Natural killer cell treated with Interleukin-12 subunit alpha and Interleukin-12 subunit beta and Interleukin-15 and Interleukin-18, amount 100 ng/mL, for 72 hours (primary cell): ENCODE data around the gene TTYH3. TPM values are rescaled to one million over a fixed set of nuclear protein-coding genes. Genes with fewer than 3 reads are reported as not detected.
"Not testable (repeated sequence)": the region's sequence is repeated elsewhere in the genome, so short reads cannot be mapped to it uniquely, and the experiment has no call there.

Source experiments
- ATAC-seq, 2 donors: fragments of 150-1000 bp; cut with Tn5 transposase in 1 of 2; sonication (Bioruptor Pico), chemical (Tn5 transposase) in 1 of 2; 2 replicates each; pipeline ENCODE4 v1.10.0; 2021
- DNase-seq: peaks from one replicate; pipeline ENCODE4 v3.0.0; 2022; ENCODE audit warnings: low spot score
- H3K27ac Mint-ChIP-seq, 2 donors: 1 replicate in 1 of 2; 2 replicates in 1 of 2; pipeline ENCODE4 v1.8.0; 2022; ENCODE audit warnings: mixed read lengths in 2 of 2, mild to moderate bottlenecking in 1 of 2, moderate library complexity in 1 of 2
- H3K27me3 Mint-ChIP-seq, 2 donors: 1 replicate in 1 of 2; 2 replicates in 1 of 2; pipeline ENCODE4 v1.8.0; 2022; ENCODE audit warnings: mixed read lengths in 2 of 2
- H3K36me3 Mint-ChIP-seq: one replicate; pipeline ENCODE4 v1.8.0; 2022; ENCODE audit warnings: mixed read lengths
- H3K4me1 Mint-ChIP-seq, 2 donors: 1 replicate in 1 of 2; 2 replicates in 1 of 2; pipeline ENCODE4 v1.8.0; 2022; ENCODE audit warnings: low read depth in 2 of 2, mixed read lengths in 2 of 2, mild to moderate bottlenecking in 1 of 2
- H3K4me3 Mint-ChIP-seq: one replicate; pipeline ENCODE4 v1.8.0; 2022; ENCODE audit warnings: mixed read lengths
- H3K9me3 Mint-ChIP-seq: 2 replicates; pipeline ENCODE4 v1.8.0; 2022; ENCODE audit warnings: mixed read lengths
- total RNA-seq, 2 donors: library from RNA; stranded (reverse); gene quantifications; one replicate each; pipeline ENCODE4 v1.2.3, GENCODE V29; 2022

TTYH3 gene
- total RNA-seq, 2 donors from 2014 or later = 23.7 to 24.8 TPM

DNA sequence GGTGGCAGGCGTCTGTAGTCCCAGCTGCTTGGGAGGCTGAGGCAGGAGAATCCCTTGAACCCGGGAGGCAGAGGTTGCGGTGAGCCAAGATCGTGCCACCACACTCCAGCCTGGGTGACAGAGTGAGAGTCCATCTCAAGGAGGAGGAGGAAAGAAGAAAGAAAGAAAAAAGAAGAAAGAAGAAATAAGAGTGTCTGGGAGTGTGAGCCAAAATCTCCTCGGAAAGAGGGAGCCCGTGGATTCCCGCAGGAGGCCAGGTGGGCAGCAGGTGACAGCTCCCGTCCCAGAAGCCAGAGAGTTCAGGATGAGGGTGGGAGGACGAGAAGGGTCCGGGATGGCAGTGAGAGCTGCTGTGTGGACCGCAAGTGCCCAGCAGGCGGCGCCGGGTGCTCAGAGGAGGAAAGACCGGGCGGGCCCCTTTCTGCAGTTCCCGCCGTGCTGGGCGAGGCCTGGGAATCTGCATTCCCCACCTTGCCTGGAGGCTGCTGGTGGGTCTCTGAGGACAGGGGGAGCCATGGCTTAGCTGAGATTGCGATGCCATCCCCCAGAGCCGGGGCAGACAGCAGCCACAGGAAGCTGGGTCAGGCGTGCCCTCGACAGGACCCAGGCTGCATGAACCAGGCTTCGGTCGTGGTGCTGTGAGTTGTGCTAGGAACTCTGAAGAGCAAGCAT is 39.1 kb downstream of the TTYH3 start:
- peak; percentile 78 to 87 for ATAC-seq
- no peak overlapping the region for H3K27ac Mint-ChIP-seq
- H3K36me3 Mint-ChIP-seq = no peaks in the 10 kb centered on the region
- H3K9me3 Mint-ChIP-seq = no peaks in the 10 kb centered on the region
- peaks cover 9 to 12% of the 10 kb centered on the region in 2 donors for H3K4me1 Mint-ChIP-seq
- H3K27me3 Mint-ChIP-seq = peaks cover 18 to 31% of the 10 kb centered on the region in 2 donors
- no peak overlapping the region for H3K4me3 Mint-ChIP-seq
- peak; percentile 76 for DNase-seq

GRCh38 chr7:2673214-2673613 is 41.4 kb downstream of the TTYH3 start:
- not testable (repeated sequence) for H3K4me3 Mint-ChIP-seq, H3K36me3 Mint-ChIP-seq, H3K4me1 Mint-ChIP-seq, H3K9me3 Mint-ChIP-seq, H3K27ac Mint-ChIP-seq, DNase-seq, ATAC-seq
- H3K27me3 Mint-ChIP-seq = peaks cover 11 to 21% of the 10 kb centered on the region in 2 donors

DNA sequence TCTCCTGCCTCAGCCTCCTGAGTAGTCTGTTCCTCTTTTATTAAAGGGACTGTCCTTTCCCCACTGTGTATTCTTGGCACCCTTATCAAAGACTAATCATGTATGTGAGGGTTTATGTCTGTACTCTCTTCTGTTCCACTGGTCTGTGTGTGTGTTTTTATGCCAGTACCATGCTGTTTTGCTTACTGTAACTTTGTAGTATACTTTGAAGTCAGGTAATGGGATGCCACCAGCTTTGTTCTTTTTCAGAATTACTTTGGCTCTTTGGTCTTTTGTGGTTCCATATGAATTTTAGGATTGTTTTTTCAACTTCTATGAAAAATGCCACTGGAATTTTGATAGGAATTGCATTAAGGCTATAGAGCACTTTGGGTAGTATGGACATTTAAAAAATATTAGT is 42.1 kb downstream of the TTYH3 start:
- H3K4me3 Mint-ChIP-seq = no peak overlapping the region
- ATAC-seq (no peak), DNase-seq (no peak)
- peaks cover 7 to 9% of the 10 kb centered on the region in 2 donors for H3K4me1 Mint-ChIP-seq
- H3K9me3 Mint-ChIP-seq = no peaks in the 10 kb centered on the region
- H3K36me3 Mint-ChIP-seq = no peaks in the 10 kb centered on the region
- H3K27ac Mint-ChIP-seq = peak overlapping the region in 1 of 2 donors; percentile 62
- peaks cover 8 to 19% of the 10 kb centered on the region in 2 donors for H3K27me3 Mint-ChIP-seq

DNA sequence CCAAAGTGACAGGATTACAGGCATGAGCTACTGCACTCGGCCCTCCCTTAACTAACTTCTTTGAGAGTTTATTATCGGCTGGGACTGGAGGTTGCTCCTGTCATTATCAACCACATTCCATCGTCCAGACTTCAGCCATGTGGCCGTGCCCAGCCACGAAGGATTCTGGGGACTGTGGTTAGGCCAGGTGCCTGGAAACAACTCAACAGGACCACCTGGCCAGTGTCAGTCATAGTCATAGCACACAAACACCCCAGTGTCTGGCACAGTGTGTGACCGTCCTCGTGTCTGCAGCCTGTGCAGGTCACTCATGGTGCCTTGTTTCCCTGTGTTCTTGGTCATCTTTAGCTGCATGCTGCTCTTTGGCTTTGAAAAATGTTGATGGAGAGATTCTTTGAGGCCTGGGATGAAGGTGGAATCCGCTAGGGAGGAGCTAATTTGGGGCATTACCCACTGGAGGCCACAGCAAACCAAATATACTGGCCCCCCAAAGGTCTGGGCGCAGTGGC is 43.5 kb downstream of the TTYH3 start:
- no peak overlapping the region for H3K4me3 Mint-ChIP-seq
- no peak overlapping the region for H3K27ac Mint-ChIP-seq
- DNase-seq (no peak), ATAC-seq (no peak)
- peaks cover 8 to 18% of the 10 kb centered on the region in 2 donors for H3K27me3 Mint-ChIP-seq
- H3K4me1 Mint-ChIP-seq = peaks cover 7 to 9% of the 10 kb centered on the region in 2 donors
- no peaks in the 10 kb centered on the region for H3K36me3 Mint-ChIP-seq
- H3K9me3 Mint-ChIP-seq = no peaks in the 10 kb centered on the region

DNA sequence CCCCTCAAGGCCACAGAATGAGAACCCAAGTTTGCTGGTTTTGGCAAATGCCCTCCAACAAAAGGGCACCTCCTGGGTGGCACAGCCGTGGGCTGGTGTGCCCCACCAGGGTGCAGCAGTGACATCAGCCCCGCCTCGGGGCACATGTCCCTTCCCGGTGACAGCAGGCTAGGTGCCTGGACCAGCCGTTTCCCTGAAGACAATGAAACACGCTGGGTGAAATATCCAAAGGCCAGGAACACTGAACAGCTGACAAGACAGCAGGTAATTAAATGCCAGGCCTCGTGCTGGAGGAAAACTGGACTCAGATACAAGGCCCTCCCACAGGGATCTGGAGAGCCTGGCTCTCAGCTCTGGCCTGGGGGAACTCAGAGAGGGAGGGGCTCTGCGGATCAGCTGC is 44.8 kb downstream of the TTYH3 start:
- not testable (repeated sequence) for H3K4me1 Mint-ChIP-seq, H3K27ac Mint-ChIP-seq, H3K4me3 Mint-ChIP-seq, H3K9me3 Mint-ChIP-seq, H3K36me3 Mint-ChIP-seq, ATAC-seq, DNase-seq
- peaks cover 3 to 13% of the 10 kb centered on the region in 2 donors for H3K27me3 Mint-ChIP-seq

- not testable (repeated sequence) for H3K36me3 Mint-ChIP-seq, H3K9me3 Mint-ChIP-seq, DNase-seq, ATAC-seq, H3K4me1 Mint-ChIP-seq, H3K4me3 Mint-ChIP-seq, H3K27ac Mint-ChIP-seq
- H3K27me3 Mint-ChIP-seq = peaks cover 15 to 20% of the 10 kb centered on the region in 2 donors
Observed at GRCh38 chr7:2678454-2678853, 46.7 kb downstream of the TTYH3 start.

DNA sequence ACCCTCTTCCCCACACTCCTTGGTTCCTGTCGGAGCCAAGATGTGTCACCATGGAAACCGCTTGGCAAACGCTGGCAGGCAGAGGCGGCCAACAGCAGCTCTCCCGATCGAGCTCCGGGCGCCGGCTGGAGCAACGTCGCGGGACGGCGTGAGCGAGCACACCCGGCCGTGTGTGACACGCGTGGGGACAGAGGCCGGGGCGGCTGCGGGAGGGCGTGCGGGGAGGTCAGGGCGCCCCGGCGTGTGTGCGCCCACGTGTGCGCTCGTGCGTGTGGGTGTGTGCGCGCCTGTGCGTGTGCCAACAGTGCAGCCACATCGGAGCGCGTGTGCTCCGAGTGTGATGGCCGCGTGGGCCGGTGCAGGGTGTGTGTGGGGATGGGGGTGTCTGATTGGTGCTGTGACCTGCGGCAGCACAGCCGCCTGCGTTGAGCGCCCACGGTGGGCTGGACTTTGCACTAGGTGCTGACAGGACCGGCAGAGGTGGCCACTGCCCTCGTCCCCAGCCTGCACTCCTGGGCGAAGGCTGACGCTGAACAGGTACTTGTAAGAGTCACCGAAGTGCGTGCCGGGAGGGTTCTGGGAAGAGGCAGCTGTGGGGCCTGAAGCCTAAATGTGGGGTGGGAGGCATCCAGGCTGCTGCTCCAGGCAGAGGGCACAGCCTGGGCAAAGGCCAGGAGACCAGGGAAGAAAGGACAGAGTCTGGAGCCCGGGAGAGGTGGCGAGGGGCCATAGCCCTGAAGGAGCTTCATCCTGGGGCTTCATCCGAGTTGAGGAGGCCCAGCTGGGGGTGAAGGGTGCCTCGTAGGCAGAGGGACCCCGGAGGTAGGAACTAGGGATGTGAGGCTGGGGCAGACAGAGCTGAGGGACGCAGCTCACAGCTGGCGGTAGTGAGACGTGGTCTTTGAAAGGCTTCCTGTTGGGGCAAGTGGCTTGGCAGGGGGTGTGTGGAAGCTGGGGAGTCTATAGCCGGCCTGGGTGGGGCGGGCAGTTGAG is 47.6 kb downstream of the TTYH3 start:
- peaks cover 15 to 17% of the 10 kb centered on the region in 2 donors for H3K27me3 Mint-ChIP-seq
- not testable (repeated sequence) for H3K4me3 Mint-ChIP-seq, H3K4me1 Mint-ChIP-seq, H3K9me3 Mint-ChIP-seq, H3K27ac Mint-ChIP-seq, H3K36me3 Mint-ChIP-seq, DNase-seq
- peak; percentile 19 to 20 for ATAC-seq

DNA sequence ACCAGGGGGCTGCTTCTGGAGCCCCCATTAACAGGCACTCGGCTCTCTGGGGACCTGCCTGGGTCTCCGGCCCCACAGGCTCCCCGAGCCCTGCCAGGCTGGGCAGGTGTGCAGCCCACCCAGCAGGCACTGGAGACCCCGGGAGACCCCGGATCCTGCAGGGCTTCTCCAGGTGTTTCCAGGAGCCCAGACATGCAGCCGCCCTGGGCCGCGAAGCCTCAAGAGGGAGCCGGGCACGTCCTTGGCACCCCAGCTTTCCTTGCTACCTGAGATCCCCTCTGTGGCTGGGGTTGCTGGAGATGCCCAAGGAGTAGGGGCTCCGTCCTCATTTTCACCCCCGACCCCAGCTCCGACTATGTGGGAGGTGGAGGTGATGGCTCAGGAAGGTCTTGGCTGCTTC is 48.5 kb downstream of the TTYH3 start:
- H3K9me3 Mint-ChIP-seq = no peaks in the 10 kb centered on the region
- H3K4me3 Mint-ChIP-seq = no peak overlapping the region
- no peaks in the 10 kb centered on the region for H3K36me3 Mint-ChIP-seq
- DNase-seq (no peak), ATAC-seq (no peak)
- H3K27ac Mint-ChIP-seq = no peak overlapping the region
- peaks cover 14 to 15% of the 10 kb centered on the region in 2 donors for H3K27me3 Mint-ChIP-seq
- no peaks in the 10 kb centered on the region for H3K4me1 Mint-ChIP-seq

GRCh38 chr7:2680792-2681490 is 49.2 kb downstream of the TTYH3 start:
- ATAC-seq (peak; percentile 53 to 70), DNase-seq (no peak)
- H3K9me3 Mint-ChIP-seq = no peaks in the 10 kb centered on the region
- no peaks in the 10 kb centered on the region for H3K4me1 Mint-ChIP-seq
- H3K4me3 Mint-ChIP-seq = no peak overlapping the region
- no peaks in the 10 kb centered on the region for H3K36me3 Mint-ChIP-seq
- H3K27ac Mint-ChIP-seq = no peak overlapping the region
- peaks cover 15 to 16% of the 10 kb centered on the region in 2 donors for H3K27me3 Mint-ChIP-seq

DNA sequence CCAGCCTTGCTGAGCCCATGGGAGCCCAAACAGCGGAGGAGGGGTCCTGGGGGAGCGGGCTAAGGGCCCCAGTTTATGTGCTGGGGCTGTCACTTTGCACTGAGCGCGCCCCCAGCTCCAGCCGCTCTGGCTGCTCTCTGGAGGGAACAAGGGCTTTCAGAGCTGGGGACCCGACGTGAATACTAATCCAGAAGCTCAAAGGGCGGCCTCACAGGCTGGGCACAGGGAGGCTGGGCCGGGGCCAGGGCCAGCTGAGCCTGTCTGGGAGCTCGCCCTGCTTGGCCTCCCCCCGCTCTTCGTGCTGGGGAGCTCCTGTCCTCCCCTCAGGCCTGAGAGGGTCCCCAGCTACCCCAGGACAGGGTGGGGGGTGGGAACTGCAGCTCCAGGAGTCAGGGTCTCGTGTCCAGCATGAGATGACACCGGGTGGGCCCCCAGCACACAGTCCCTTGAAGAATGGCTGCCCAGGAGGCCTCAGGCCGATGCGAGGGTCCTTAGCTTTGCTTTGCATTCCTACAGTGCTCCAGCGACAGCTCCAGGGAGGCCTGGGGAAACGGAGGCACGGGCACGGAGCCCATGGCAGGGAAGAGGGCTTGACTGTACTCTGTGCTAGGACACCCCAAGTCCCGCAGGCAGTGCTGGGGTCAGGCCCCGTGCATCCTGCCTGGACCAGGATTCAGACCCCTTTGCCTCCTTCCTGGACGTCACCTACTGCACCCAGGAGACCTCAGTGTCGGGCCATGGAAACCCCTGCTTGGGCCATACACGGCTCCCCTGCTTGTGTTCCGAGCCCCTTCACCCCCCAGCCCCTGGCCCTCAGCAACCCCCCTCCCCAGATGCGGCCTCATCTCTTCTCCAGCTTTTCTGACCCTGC is 50.4 kb downstream of the TTYH3 start:
- Mint-ChIP-seq H3K27ac (no peak overlapping the region), H3K27me3 (peaks cover 15 to 18% of the 10 kb centered on the region in 2 donors), H3K4me1 (no peaks in the 10 kb centered on the region), H3K9me3 (no peaks in the 10 kb centered on the region), H3K36me3 (no peaks in the 10 kb centered on the region), H3K4me3 (no peak overlapping the region)
- no peak for ATAC-seq
- no peak for DNase-seq

- Mint-ChIP-seq H3K27ac (no peak overlapping the region), H3K4me1 (peaks cover 7 to 9% of the 10 kb centered on the region in 2 donors), H3K4me3 (no peak overlapping the region), H3K36me3 (no peaks in the 10 kb centered on the region), H3K9me3 (no peaks in the 10 kb centered on the region), H3K27me3 (peaks cover 25 to 26% of the 10 kb centered on the region in 2 donors)
- DNase-seq (no peak), ATAC-seq (no peak)
Observed at GRCh38 chr7:2684501-2684900, 52.7 kb downstream of the TTYH3 start.

DNA sequence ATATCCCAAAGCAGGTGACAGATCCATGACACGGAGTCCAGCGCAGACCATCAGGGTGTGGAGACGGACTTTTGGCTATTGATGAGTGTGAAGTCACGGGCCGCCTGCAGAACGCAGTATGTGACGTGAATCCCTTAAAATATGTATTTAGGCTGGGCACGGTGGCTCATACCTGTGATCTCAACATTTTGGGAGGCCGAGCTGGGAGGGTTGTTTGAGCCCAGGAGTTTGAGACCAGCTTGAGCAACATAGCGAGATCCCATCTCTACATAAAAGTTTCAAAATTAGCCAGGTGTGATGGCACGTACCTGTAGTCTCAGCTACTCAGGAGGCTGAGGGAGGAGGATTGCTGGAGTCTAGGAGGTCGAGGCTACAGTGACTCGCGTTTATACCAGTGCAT is 54.3 kb downstream of the TTYH3 start:
- Mint-ChIP-seq H3K27ac (no peak overlapping the region), H3K4me3 (no peak overlapping the region), H3K4me1 (peaks cover 14 to 18% of the 10 kb centered on the region in 2 donors), H3K9me3 (no peaks in the 10 kb centered on the region), H3K27me3 (peaks cover 28 to 42% of the 10 kb centered on the region in 2 donors), H3K36me3 (no peaks in the 10 kb centered on the region)
- no peak for ATAC-seq
- DNase-seq = no peak
